Measurements from ENCODE around the gene MFAP2. TPM values are rescaled to one million over a fixed set of nuclear protein-coding genes. Genes with fewer than 3 reads are reported as not detected.

Gene MFAP2
- total and polyA plus RNA-seq, 2 experiments from 2014 or later = 129 to 255 TPM

- TF ChIP-seq REST (IDR thresholded peaks at IDR 0.05; ENCODE audit: unreplicated experiment) = no peak
Observed at GRCh38 chr1:16986113-16986512, 5.7 kb upstream of the MFAP2 start (continued).

- Mint-ChIP-seq H3K4me1 (peaks cover 25% of the 10 kb centered on the region), H3K36me3 (ENCODE audit: low read depth) (peaks cover 6% of the 10 kb centered on the region; the same call in 1 of the 3 replicates), H3K9me3 (no peaks in the 10 kb centered on the region; the same call in 2 of the 3 replicates), H3K27me3 (ENCODE audit: insufficient read depth, low read depth, poor library complexity) (peaks cover 19% of the 10 kb centered on the region), H3K4me3 (no peak overlapping the region), H3K27ac (no peak overlapping the region)
- DNase-seq (ENCODE audit: low spot score) = no peak
- Histone ChIP-seq H3K4me1 (ENCODE audit: insufficient read depth) (no peaks in the 10 kb centered on the region; the same call in 1 of the 2 replicates), H3K9me2 (ENCODE audit: insufficient read depth) (no peaks in the 10 kb centered on the region), H3K79me2 (replicated peaks; ENCODE audit: insufficient read depth) (peaks cover 3% of the 10 kb centered on the region), H3K27me3 (ENCODE audit: insufficient read depth) (no peaks in the 10 kb centered on the region), H3F3A (replicated peaks; ENCODE audit: low read depth) (peaks cover 10% of the 10 kb centered on the region; the same call in 1 of the 2 replicates), H2AFZ (no peak overlapping the region), H3K36me3 (ENCODE audit: insufficient read depth) (no peaks in the 10 kb centered on the region), H3K4me2 (no peak overlapping the region), H3K4me3 (no peak overlapping the region), H4K20me1 (replicated peaks; ENCODE audit: insufficient read depth) (no peaks in the 10 kb centered on the region), H3K27ac (ENCODE audit: low read depth) (no peak overlapping the region)
- TF ChIP-seq REST (IDR thresholded peaks at IDR 0.05; ENCODE audit: unreplicated experiment) (no peak), STAT1 (IDR thresholded peaks at IDR 0.05; ENCODE audit: unreplicated experiment) (no peak), ZNF114 (CRISPR knock-in tag; IDR thresholded peaks at IDR 0.05) (no peak), EZH2 (IDR thresholded peaks at IDR 0.05; ENCODE audit: low read depth, unreplicated experiment) (no peak), CTCF (conservative IDR thresholded peaks at IDR 0.05; ENCODE audit: low read depth in 2 of 2) (no peak), EZH2phosphoT487 (IDR thresholded peaks at IDR 0.05; ENCODE audit: unreplicated experiment) (no peak), NANOG (IDR thresholded peaks at IDR 0.05; ENCODE audit: borderline replicate concordance) (no peak), ZNF462 (CRISPR knock-in tag; IDR thresholded peaks at IDR 0.05) (no peak), POLR2AphosphoS5 (IDR thresholded peaks at IDR 0.05; ENCODE audit: low read depth) (no peak), ZNF331 (CRISPR knock-in tag; IDR thresholded peaks at IDR 0.05; ENCODE audit: low read depth) (no peak)
- no peak for ATAC-seq
Observed at GRCh38 chr1:16984717-16985116, 4.3 kb upstream of the MFAP2 start.
